ENCODE data around the gene ZNF785. TPM values are rescaled to one million over a fixed set of nuclear protein-coding genes. Genes with fewer than 3 reads are reported as not detected.

Gene ZNF785
- total and polyA plus RNA-seq, 2 of the 13 experiments (the other 11 are each of a cell fraction or from before 2014, with no cell fraction given) = 0.01 TPM; not detected in 1

- TF ChIP-seq ZEB1 (IDR thresholded peaks at IDR 0.05; ENCODE audit: insufficient replicate concordance, low read depth) (peak; percentile 97), SAP130 (CRISPR knock-in tag; IDR thresholded peaks at IDR 0.05; ENCODE audit: low read depth) (peak; percentile 88), ZBTB1 (CRISPR knock-in tag; IDR thresholded peaks at IDR 0.05; ENCODE audit: borderline replicate concordance) (0 out of 2 replicates have a peak, but pooled peaks have one; percentile 78), ZNF792 (CRISPR knock-in tag; IDR thresholded peaks at IDR 0.05) (peak; percentile 33), NFIB (CRISPR knock-in tag; IDR thresholded peaks at IDR 0.05; ENCODE audit: borderline replicate concordance) (no peak), TFAP4 (IDR thresholded peaks at IDR 0.05; ENCODE audit: borderline replicate concordance, low read depth) (peak; percentile 79; the same call in 1 of the 2 replicates), CAMTA2 (CRISPR knock-in tag; IDR thresholded peaks at IDR 0.05; ENCODE audit: borderline replicate concordance) (no peak), KLF11 (CRISPR knock-in tag; IDR thresholded peaks at IDR 0.05) (peak; percentile 93), ZKSCAN1 (IDR thresholded peaks at IDR 0.05; ENCODE audit: low read length) (no peak), ZNF205 (CRISPR knock-in tag; IDR thresholded peaks at IDR 0.05) (peak; percentile 79), BRD4 (CRISPR knock-in tag; IDR thresholded peaks at IDR 0.05) (no peak), ZZZ3 (CRISPR knock-in tag; IDR thresholded peaks at IDR 0.05; ENCODE audit: borderline replicate concordance) (peak; percentile 19), REXO4 (CRISPR knock-in tag; IDR thresholded peaks at IDR 0.05; ENCODE audit: borderline replicate concordance) (no peak), DNMT3B (CRISPR knock-in tag; conservative IDR thresholded peaks at IDR 0.05) (peak; percentile 23; the same call in 1 of the 2 replicates), ZNF234 (CRISPR knock-in tag; conservative IDR thresholded peaks at IDR 0.05) (peak; percentile 70; the same call in 1 of the 2 replicates), CBX5 (CRISPR knock-in tag; IDR thresholded peaks at IDR 0.05; ENCODE audit: borderline replicate concordance) (peak; percentile 45), MLXIP (CRISPR knock-in tag; IDR thresholded peaks at IDR 0.05; ENCODE audit: borderline replicate concordance) (0 out of 2 replicates have a peak, but pooled peaks have one; percentile 3), SMAD1 (CRISPR knock-in tag; IDR thresholded peaks at IDR 0.05; ENCODE audit: borderline replicate concordance, low read depth) (peak; percentile 8), NFYB (CRISPR knock-in tag; IDR thresholded peaks at IDR 0.05) (peak; percentile 67; the same call in 1 of the 2 replicates), ZSCAN9 (CRISPR knock-in tag; IDR thresholded peaks at IDR 0.05; ENCODE audit: borderline replicate concordance) (peak; percentile 14; the same call in 1 of the 2 replicates), CHD4 (IDR thresholded peaks at IDR 0.05; ENCODE audit: borderline replicate concordance, low read length) (no peak), ZNF746 (CRISPR knock-in tag; IDR thresholded peaks at IDR 0.05) (peak; percentile 81), NR1H2 (CRISPR knock-in tag; IDR thresholded peaks at IDR 0.05; ENCODE audit: borderline replicate concordance, low read depth) (peak; percentile 75; the same call in 1 of the 2 replicates), KLF9 (CRISPR knock-in tag; IDR thresholded peaks at IDR 0.05; ENCODE audit: low read depth) (peak; percentile 39; the same call in 1 of the 2 replicates), RNF2 (conservative IDR thresholded peaks at IDR 0.05; ENCODE audit: low read depth) (peak; percentile 51), ZBTB26 (CRISPR knock-in tag; IDR thresholded peaks at IDR 0.05; ENCODE audit: borderline replicate concordance) (0 out of 2 replicates have a peak, but pooled peaks have one; percentile 33), ZNF263 (CRISPR knock-in tag; IDR thresholded peaks at IDR 0.05) (no peak), ZNF230 (CRISPR knock-in tag; IDR thresholded peaks at IDR 0.05) (no peak; the same call in 1 of the 2 replicates)
These were observed 51.0 kb downstream of the ZNF785 start, which contains the start of gene ZNF747 (continued) for GRCh38 chr16:30534368-30535105.
